Central memory CD8-positive, alpha-beta T cell (primary cell): ENCODE data around the gene ALK.

Experiments used
- ATAC-seq: fragments of 150-1000 bp; cut with Tn5 transposase; replicated peaks from 2 replicates; pipeline ENCODE4 v1.10.0; 2022; ENCODE audit warnings: mild to moderate bottlenecking, moderate FRiP score, moderate number of reproducible peaks; ENCODE audit not compliant: poor library complexity, severe bottlenecking; ENCODE audit errors: extremely low read depth
- DNase-seq, 2 donors: peaks; one replicate each; pipeline ENCODE4 v3.0.0; 2021; ENCODE audit warnings: low spot score in 2 of 2
- H3K27ac Mint-ChIP-seq: one replicate; pipeline ENCODE4 v1.8.0; 2022; ENCODE audit warnings: low read depth, mild to moderate bottlenecking, moderate library complexity, mixed read lengths
- H3K27me3 Mint-ChIP-seq: one replicate; pipeline ENCODE4 v1.8.0; 2022; ENCODE audit warnings: mixed read lengths
- H3K36me3 Mint-ChIP-seq: one replicate; pipeline ENCODE4 v1.8.0; 2022; ENCODE audit warnings: mild to moderate bottlenecking, moderate library complexity, mixed read lengths; ENCODE audit not compliant: insufficient read depth
- H3K4me1 Mint-ChIP-seq: one replicate; pipeline ENCODE4 v1.8.0; 2022; ENCODE audit warnings: mixed read lengths
- H3K4me3 Mint-ChIP-seq: one replicate; pipeline ENCODE4 v1.8.0; 2022; ENCODE audit warnings: mild to moderate bottlenecking, moderate library complexity, mixed read lengths
- H3K9me3 Mint-ChIP-seq: one replicate; pipeline ENCODE4 v1.8.0; 2022; ENCODE audit warnings: mixed read lengths

ALK gene

DNA sequence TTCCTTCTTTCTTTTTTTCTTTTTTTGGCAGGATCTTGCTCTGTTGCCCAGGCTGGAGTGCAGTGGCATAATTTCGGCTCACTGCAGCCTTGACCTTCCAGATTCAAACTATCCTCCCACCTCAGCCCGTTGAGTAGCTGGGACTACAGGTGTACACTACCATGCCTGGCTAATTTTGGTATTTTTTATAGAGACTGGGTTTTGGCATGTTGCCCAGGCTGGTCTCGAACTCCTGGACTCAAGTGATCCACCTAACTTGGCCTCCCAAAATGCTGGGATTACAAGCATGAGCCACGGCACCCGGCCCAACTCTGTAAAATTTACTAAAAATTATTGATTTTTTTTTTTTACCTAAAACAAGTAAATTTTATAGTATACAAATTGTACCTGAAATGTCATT lies 360.8 kb downstream of the ALK start:
- Mint-ChIP-seq H3K9me3 (no peaks in the 10 kb centered on the region), H3K27me3 (peaks cover 56% of the 10 kb centered on the region), H3K4me3 (no peak overlapping the region), H3K36me3 (no peaks in the 10 kb centered on the region), H3K4me1 (no peaks in the 10 kb centered on the region), H3K27ac (no peak overlapping the region)
- DNase-seq (no peak), ATAC-seq (no peak)

DNA sequence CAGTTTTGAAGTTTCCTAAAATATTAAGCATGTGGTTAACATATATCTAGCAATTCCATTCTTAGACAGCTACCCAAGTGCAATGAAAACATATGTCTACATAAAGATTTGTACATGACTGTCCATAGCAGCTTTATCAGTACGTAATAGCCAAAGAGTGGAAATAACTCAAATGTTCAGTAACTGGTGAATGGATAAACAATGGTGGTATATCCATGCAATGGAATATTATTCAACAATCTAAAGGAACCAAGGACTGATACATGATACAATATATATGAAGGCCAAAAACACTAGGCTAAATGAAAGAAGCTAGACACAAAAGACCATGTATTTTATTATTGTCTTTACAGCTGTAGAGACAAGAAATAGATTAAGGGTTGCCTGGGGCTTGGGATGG lies 361.4 kb downstream of the ALK start:
- no peaks in the 10 kb centered on the region for H3K9me3 Mint-ChIP-seq
- no peak for DNase-seq
- H3K36me3 Mint-ChIP-seq, result no peaks in the 10 kb centered on the region
- H3K27ac Mint-ChIP-seq, result no peak overlapping the region
- H3K4me3 Mint-ChIP-seq, result no peak overlapping the region
- peaks cover 56% of the 10 kb centered on the region for H3K27me3 Mint-ChIP-seq
- H3K4me1 Mint-ChIP-seq, result no peaks in the 10 kb centered on the region
- ATAC-seq, result no peak

DNA sequence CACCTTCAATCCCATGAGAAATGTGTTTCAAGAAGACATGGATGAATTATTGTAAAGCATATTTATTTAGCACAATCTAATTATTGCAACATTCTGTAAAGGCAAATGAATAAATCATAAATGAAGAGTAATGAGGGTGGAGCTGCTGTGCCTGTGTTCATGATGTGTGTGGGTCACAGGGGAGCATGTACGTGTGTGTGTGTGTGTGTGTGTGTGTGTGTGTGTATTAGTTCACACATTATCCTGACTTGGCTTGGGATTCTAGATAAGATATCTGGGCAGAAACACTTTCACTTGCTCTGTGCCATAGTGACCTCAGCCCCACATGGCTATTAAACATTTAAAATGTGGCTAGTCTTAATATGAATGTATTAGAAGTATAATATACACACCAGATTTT lies 361.8 kb downstream of the ALK start:
- Mint-ChIP-seq H3K4me1 (no peaks in the 10 kb centered on the region), H3K4me3 (no peak overlapping the region), H3K27me3 (peaks cover 56% of the 10 kb centered on the region), H3K27ac (no peak overlapping the region), H3K9me3 (no peaks in the 10 kb centered on the region), H3K36me3 (no peaks in the 10 kb centered on the region)
- no peak for ATAC-seq
- no peak for DNase-seq

DNA sequence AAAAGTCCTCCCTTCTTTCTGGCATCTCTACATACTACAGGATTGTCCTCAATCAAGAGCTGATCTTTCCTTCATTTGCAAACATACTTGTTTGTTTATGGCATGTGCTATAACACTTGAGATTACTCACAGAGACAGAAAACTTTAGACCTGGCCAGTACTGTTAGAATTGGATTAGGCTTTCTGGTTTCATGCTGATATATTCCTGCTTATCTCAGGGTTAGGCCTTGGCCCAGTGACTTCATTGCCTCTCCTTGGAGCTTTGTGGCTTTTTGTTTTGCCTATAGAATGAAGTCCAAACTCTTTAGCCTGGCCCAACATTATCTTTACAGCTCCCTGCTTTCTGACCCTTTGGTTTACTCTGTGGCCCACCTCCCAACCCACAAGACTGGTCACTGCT lies 363.3 kb downstream of the ALK start:
- H3K4me1 Mint-ChIP-seq, result no peaks in the 10 kb centered on the region
- no peak overlapping the region for H3K27ac Mint-ChIP-seq
- H3K9me3 Mint-ChIP-seq, result no peaks in the 10 kb centered on the region
- H3K36me3 Mint-ChIP-seq, result no peaks in the 10 kb centered on the region
- ATAC-seq, result no peak
- DNase-seq, result no peak
- H3K27me3 Mint-ChIP-seq, result peaks cover 56% of the 10 kb centered on the region
- H3K4me3 Mint-ChIP-seq, result no peak overlapping the region

DNA sequence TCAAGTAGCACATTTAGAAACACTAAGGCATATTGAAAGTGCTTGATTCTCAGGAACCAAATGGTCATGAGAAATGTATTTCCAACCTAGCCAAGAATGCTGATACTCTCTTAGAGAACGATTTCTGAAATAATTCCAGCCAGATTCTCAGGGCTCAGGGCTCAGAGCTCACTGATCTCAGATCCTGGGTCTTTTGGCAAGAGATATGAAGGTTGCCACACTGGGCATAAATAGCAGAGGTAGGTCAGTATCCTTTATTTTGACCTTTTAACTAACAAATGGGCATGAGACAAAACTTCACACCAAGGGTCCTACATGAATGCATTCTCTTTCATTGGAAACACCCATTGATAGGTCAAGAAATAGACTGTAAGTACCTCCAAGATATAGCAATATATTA lies 364.1 kb downstream of the ALK start:
- DNase-seq, result no peak
- Mint-ChIP-seq H3K4me3 (no peak overlapping the region), H3K36me3 (no peaks in the 10 kb centered on the region), H3K4me1 (no peaks in the 10 kb centered on the region), H3K27ac (no peak overlapping the region), H3K27me3 (peaks cover 58% of the 10 kb centered on the region), H3K9me3 (no peaks in the 10 kb centered on the region)
- ATAC-seq, result no peak

DNA sequence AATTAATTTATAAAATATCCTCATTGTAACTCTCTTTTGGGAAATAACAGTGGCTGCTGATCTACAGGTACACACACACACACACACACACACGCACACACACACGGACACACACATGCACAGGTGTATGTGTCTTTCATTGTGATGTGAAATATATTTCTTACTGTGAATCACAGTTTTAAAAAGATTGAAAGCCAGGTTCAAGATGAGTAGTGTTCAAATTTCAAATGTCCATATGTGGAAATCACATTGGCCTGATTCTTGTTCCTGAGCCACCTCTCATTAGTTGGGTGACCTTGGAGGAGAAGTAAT lies 372.4 kb downstream of the ALK start:
- Mint-ChIP-seq H3K4me3 (no peak overlapping the region), H3K4me1 (no peaks in the 10 kb centered on the region), H3K27ac (no peak overlapping the region), H3K9me3 (no peaks in the 10 kb centered on the region), H3K27me3 (peaks cover 65% of the 10 kb centered on the region), H3K36me3 (no peaks in the 10 kb centered on the region)
- ATAC-seq (no peak), DNase-seq (no peak)

DNA sequence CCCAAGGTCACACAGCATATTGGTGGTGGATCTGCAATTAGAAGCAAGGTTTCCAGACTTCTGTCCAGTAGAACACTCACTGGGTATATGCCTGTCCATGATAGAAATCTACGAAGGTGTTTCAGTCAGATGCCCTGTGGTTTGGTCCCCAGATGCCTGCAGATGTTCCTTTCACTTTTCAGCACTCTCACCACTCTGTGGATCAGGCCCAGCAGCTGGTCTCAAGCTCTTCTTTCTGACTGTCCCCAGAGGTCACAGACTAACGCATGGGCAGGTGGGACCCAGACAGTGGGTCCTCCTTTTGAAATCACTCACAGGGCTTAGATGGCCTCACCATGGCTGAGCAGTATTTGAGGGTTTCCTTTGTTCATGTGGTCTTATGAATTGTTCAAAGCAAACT lies 376.5 kb downstream of the ALK start:
- peaks cover 63% of the 10 kb centered on the region for H3K27me3 Mint-ChIP-seq
- H3K9me3 Mint-ChIP-seq, result no peaks in the 10 kb centered on the region
- no peak overlapping the region for H3K4me3 Mint-ChIP-seq
- no peaks in the 10 kb centered on the region for H3K4me1 Mint-ChIP-seq
- ATAC-seq (no peak), DNase-seq (no peak)
- no peak overlapping the region for H3K27ac Mint-ChIP-seq
- no peaks in the 10 kb centered on the region for H3K36me3 Mint-ChIP-seq

DNA sequence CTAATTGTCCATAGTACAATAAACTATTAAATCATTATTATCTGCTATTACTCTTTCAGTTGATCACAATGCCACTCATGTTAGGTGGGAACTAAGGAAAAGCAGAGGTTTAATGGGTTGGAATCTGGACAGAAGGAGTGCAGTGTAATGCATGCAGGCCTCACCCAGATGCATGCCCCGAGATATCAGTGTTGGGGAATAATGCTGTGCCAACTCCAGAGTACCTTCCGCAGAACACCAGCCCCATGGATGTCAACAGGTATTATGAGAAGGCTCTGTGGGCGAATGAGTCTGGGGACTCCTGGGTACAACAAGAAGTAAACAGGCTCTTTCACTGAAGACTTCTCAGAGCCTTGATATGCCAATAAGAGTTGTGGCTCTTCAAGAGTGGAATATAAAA lies 377.4 kb downstream of the ALK start:
- ATAC-seq (no peak), DNase-seq (no peak)
- Mint-ChIP-seq H3K27me3 (peaks cover 67% of the 10 kb centered on the region), H3K4me1 (no peaks in the 10 kb centered on the region), H3K36me3 (no peaks in the 10 kb centered on the region), H3K9me3 (no peaks in the 10 kb centered on the region), H3K4me3 (no peak overlapping the region), H3K27ac (no peak overlapping the region)

DNA sequence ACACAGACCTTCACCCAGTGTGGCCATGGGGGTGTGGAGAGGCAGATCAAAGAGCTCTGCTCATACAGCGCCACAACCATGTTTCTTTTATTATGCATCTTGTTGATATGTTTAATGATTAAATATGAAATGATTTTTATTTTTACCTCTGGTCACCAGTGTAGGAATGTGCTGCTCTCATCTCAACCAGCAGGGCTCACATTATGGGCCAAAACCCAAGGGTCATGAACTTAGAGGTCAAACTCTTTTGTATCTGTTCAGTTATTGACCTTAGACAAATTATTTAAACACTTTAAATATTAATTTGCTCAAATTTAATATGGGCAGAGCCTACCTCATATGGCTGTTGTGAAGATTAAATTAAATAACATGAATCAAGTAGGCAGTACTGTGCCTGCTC lies 386.2 kb downstream of the ALK start:
- DNase-seq (no peak), ATAC-seq (no peak)
- peaks cover 67% of the 10 kb centered on the region for H3K27me3 Mint-ChIP-seq
- no peaks in the 10 kb centered on the region for H3K4me1 Mint-ChIP-seq
- H3K9me3 Mint-ChIP-seq, result no peaks in the 10 kb centered on the region
- H3K27ac Mint-ChIP-seq, result no peak overlapping the region
- H3K36me3 Mint-ChIP-seq, result no peaks in the 10 kb centered on the region
- H3K4me3 Mint-ChIP-seq, result no peak overlapping the region

DNA sequence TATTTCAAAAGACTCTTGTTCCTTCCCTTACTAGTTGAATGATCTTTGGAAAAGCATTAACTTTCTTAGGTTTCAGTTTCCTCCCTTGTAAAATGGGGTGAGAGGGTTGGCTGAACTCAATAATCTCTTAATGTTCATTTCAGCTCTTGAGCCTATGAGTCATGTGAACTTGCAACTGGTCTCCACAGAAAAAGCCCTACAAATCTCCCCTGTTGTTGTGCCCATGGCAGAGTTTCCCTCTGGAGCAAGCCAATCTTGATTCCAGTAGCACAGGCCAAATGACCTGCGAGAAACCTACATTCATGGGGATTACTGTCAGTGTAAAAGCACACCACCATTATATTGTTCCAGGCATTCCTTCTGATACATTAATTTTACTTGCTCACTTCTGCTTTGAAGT lies 388.9 kb downstream of the ALK start:
- no peak for ATAC-seq
- H3K27ac Mint-ChIP-seq, result no peak overlapping the region
- H3K4me3 Mint-ChIP-seq, result no peak overlapping the region
- peaks cover 63% of the 10 kb centered on the region for H3K27me3 Mint-ChIP-seq
- H3K4me1 Mint-ChIP-seq, result no peaks in the 10 kb centered on the region
- no peaks in the 10 kb centered on the region for H3K9me3 Mint-ChIP-seq
- no peak for DNase-seq
- H3K36me3 Mint-ChIP-seq, result no peaks in the 10 kb centered on the region

DNA sequence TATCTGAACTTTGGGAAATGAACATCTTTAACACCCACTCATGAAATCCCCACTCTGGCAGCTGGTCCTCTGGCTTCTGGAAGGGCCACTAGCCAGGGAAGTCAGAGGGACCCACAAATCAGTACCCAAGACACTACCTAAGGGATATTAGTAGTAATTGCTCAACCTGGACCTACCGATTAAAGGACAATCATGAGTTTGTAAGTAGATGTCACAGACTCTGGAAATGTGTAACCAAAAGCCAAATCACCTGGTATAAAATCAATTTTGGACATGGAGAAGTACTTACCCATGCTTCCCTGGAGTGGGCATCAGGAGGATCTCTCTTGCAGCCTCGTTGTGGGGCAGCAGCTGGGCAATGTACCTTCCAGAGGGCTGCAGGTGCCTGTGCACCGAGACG lies 389.8 kb downstream of the ALK start:
- DNase-seq (no peak), ATAC-seq (no peak)
- peaks cover 63% of the 10 kb centered on the region for H3K27me3 Mint-ChIP-seq
- H3K9me3 Mint-ChIP-seq, result no peaks in the 10 kb centered on the region
- H3K4me1 Mint-ChIP-seq, result no peaks in the 10 kb centered on the region
- no peaks in the 10 kb centered on the region for H3K36me3 Mint-ChIP-seq
- no peak overlapping the region for H3K4me3 Mint-ChIP-seq
- no peak overlapping the region for H3K27ac Mint-ChIP-seq

DNA sequence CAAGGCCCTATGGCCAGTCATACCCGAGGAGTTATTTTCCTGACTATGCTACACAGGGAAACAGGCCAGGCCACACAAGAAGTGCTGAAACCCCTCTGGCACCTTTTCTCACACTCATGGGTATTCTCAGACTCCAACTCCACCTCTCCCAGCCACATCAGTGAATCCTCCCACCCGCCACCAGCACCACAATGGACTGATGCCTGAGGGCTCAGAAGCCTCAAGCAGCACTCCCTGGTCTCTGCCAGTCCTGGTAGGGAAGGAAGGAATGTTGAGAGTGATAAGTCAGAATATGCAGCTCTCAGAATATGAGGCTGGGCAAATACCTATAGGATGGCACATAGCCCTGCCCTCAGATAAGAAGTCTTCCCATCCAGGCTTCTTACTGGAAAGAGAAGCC lies 391.1 kb downstream of the ALK start:
- Mint-ChIP-seq H3K27ac (no peak overlapping the region), H3K36me3 (no peaks in the 10 kb centered on the region), H3K27me3 (peaks cover 55% of the 10 kb centered on the region), H3K4me1 (no peaks in the 10 kb centered on the region), H3K4me3 (no peak overlapping the region), H3K9me3 (no peaks in the 10 kb centered on the region)
- no peak for DNase-seq
- no peak for ATAC-seq

DNA sequence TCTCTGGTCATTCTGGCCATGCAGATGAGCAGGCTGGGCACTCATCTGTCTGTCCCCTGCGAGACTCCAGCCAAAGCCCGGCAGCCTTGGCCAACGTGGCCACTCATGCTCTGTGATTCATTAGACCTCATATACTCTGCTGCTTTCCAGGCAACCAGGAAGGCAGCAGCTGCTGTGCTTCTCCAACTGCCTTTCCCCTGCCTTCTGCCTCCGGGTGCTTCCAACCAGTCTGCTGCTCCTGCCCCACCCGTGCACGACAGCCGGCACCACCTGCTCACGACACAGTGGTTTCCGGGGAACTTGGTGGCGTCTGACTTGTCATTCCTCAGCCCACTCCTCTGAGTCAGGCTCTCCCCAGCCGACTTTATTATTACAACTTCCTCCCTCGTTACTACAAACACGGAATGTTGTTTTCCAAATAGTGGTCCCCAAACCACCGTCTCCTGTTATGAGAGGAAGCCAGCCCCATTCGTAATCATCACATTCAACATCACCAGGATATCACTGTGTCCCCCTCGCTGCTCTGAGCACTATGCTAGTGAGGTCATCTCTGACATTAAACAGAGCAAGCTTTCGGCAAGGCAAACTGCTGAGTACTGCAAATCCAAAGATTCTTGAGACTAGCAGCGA lies 392.4 kb downstream of the ALK start:
- H3K36me3 Mint-ChIP-seq, result no peaks in the 10 kb centered on the region
- no peak for DNase-seq
- ATAC-seq, result no peak
- no peak overlapping the region for H3K4me3 Mint-ChIP-seq
- peaks cover 52% of the 10 kb centered on the region for H3K27me3 Mint-ChIP-seq
- no peaks in the 10 kb centered on the region for H3K4me1 Mint-ChIP-seq
- no peaks in the 10 kb centered on the region for H3K9me3 Mint-ChIP-seq
- no peak overlapping the region for H3K27ac Mint-ChIP-seq

DNA sequence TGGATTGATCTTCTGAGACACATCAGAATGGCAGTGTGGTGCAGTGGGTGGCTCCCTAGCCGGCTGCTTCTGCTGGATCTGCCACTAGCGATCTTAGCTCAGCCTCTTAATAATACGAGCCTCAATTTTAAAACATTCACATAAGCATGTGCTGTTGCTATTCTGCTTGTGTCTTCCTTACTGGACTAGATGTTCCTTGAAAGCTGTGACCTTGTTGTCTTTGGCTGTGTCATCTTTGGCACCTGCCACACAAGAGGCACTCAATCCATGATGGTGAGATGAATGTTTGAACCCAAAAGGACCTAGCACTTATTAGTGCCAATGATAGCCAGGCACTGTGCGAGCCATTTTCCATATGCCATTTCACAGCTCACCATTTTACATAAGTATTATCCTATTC lies 393.0 kb downstream of the ALK start:
- no peaks in the 10 kb centered on the region for H3K36me3 Mint-ChIP-seq
- H3K9me3 Mint-ChIP-seq, result no peaks in the 10 kb centered on the region
- H3K4me1 Mint-ChIP-seq, result no peaks in the 10 kb centered on the region
- H3K27me3 Mint-ChIP-seq, result peaks cover 46% of the 10 kb centered on the region
- ATAC-seq (no peak), DNase-seq (no peak)
- H3K27ac Mint-ChIP-seq, result no peak overlapping the region
- no peak overlapping the region for H3K4me3 Mint-ChIP-seq
